HG02759 (cell line): ENCODE measurements around the gene ZNF438.

Experiments used
- ATAC-seq: cut with Tn5 transposase; IDR thresholded peaks from one replicate; pipeline ENCODE4 v1.9.1; 2021; ENCODE audit warnings: mild to moderate bottlenecking, moderate library complexity; ENCODE audit not compliant: unreplicated experiment

ZNF438 gene

GRCh38 chr10:31014161-31014875, 17.3 kb downstream of the ZNF438 start:
- no peak for ATAC-seq

- ATAC-seq, result no peak
Measured at GRCh38 chr10:31013331-31013730, 18.3 kb downstream of the ZNF438 start.

GRCh38 chr10:31011665-31012022, 20.0 kb downstream of the ZNF438 start:
- no peak for ATAC-seq

- no peak for ATAC-seq
Measured at GRCh38 chr10:31011017-31011664, 20.5 kb downstream of the ZNF438 start.

- ATAC-seq, result no peak
Measured at GRCh38 chr10:31010062-31010461, 21.6 kb downstream of the ZNF438 start.

GRCh38 chr10:31005895-31006294, 25.8 kb downstream of the ZNF438 start:
- ATAC-seq, result no peak

GRCh38 chr10:31004611-31005193, 27.0 kb downstream of the ZNF438 start:
- no peak for ATAC-seq

GRCh38 chr10:31001740-31002139, 29.9 kb downstream of the ZNF438 start:
- ATAC-seq, result no peak

- ATAC-seq, result no peak
Measured at GRCh38 chr10:31000867-31001266, 30.8 kb downstream of the ZNF438 start.

- no peak for ATAC-seq
Measured at GRCh38 chr10:31000071-31000782, 31.4 kb downstream of the ZNF438 start.

GRCh38 chr10:30999070-30999712, 32.5 kb downstream of the ZNF438 start:
- no peak for ATAC-seq

GRCh38 chr10:30997536-30998235, 34.0 kb downstream of the ZNF438 start:
- ATAC-seq, result no peak

GRCh38 chr10:30996481-30997005, 35.1 kb downstream of the ZNF438 start:
- no peak for ATAC-seq

GRCh38 chr10:30995081-30995770, 36.4 kb downstream of the ZNF438 start:
- ATAC-seq, result no peak

- ATAC-seq, result no peak
Measured at GRCh38 chr10:30993155-30993554, 38.5 kb downstream of the ZNF438 start.

- ATAC-seq, result no peak
Measured at GRCh38 chr10:30992681-30993080, 39.0 kb downstream of the ZNF438 start.

- no peak for ATAC-seq
Measured at GRCh38 chr10:30991647-30992011, 40.0 kb downstream of the ZNF438 start.

GRCh38 chr10:30990971-30991646, 40.6 kb downstream of the ZNF438 start:
- no peak for ATAC-seq

- ATAC-seq, result no peak
Measured at GRCh38 chr10:30990351-30990750, 41.3 kb downstream of the ZNF438 start.
